Measurements from ENCODE around the gene RNF19B.

- TF ChIP-seq CTCF (IDR thresholded peaks at IDR 0.05) (no peak), POLR2A (IDR thresholded peaks at IDR 0.05) (no peak)
These were observed 69.0 kb downstream of the RNF19B start for GRCh38 chr1:32895325-32896215.
